ENCODE measurements around the gene FER. TPM values are rescaled to one million over a fixed set of nuclear protein-coding genes. Genes with fewer than 3 reads are reported as not detected.
A peak's percentile ranks its signal among the peaks of the same experiment; 100 is the strongest.

FER gene
- polyA plus RNA-seq, 3 donors = 2.4 to 14.7 (median 6.2) TPM

DNA sequence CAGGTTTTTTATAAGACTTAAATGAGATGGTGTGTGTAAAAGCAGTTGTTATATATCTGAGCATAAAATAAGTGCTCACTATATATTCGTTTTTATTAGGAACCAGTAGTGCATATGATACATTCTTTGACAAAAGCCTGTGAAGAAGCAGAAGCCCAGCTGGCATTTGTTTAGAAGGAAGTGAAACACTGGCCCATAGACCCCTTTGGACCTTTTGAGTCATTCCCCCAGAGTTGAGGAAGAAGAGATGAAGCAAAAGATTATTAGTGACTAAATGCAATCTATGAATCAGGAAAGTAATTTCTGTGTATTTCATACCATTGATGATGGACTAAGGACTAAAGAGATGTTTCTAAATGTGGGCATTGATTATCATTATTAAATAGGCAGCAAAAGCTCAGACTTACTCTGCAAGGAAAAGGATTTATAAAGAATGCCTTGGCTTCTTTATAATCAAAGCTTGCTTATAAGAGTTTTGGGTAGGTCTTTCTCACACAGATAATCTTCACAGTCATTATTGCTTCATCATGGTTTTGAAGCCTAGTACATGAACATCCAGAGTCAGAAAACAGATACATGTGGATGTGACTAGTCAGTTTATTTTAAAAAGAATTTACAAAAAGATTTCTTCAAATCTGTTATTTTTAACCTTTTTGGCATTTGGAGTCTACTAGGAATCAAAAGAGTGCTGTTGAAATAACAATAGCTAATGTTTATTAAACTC lies 16.9 kb upstream of the FER start:
- H3K36me3 Mint-ChIP-seq = no peaks in the 10 kb centered on the region
- peaks cover 48% of the 10 kb centered on the region for H3K4me1 Mint-ChIP-seq
- H3K36me3 ChIP-seq (replicated peaks in 1 of 2; ENCODE audit: control insufficient read depth in 1 of 2, insufficient read depth in 2 of 2, low read length in 2 of 2) = no peaks in the 10 kb centered on the region
- peak overlapping the region in 1 of 2 donors; percentile 36 for H3K27ac ChIP-seq (ENCODE audit: low read depth in 1 of 2, low read length in 2 of 2)
- H3K27me3 ChIP-seq (ENCODE audit: control insufficient read depth in 2 of 2, insufficient read depth in 2 of 2, low read length in 2 of 2) = no peaks in the 10 kb centered on the region
- H3K9me3 Mint-ChIP-seq = peaks cover 0 to 1% (median 0%) of the 10 kb centered on the region in 7 donors
- no peaks in the 10 kb centered on the region for H3K79me2 ChIP-seq (ENCODE audit: insufficient read depth, low read length)
- no peak overlapping the region for H3K4me3 Mint-ChIP-seq
- intact Hi-C loops (cut with micrococcal nuclease) = loop anchor here in 1 of 2 donors (10.0 kb wide), 1 partner anchor 724 kb away; no protein-coding TSS in a partner anchor
- H2AFZ ChIP-seq (ENCODE audit: insufficient read depth, low read depth, low read length, poor library complexity, severe bottlenecking) = no peak overlapping the region
- no peaks in the 10 kb centered on the region for H3K27me3 Mint-ChIP-seq (ENCODE audit: low read depth in 3 of 3)
- peak; percentile 69 to 86 (median 75) for DNase-seq
- no peak overlapping the region for H3K9ac ChIP-seq (ENCODE audit: insufficient read depth, low read length, poor library complexity, severe bottlenecking)
- WGBS (ENCODE audit: insufficient coverage) = no CpG with 5 or more reads among the region's 1 CpG
- no peak overlapping the region for H3K4me2 ChIP-seq (replicated peaks; ENCODE audit: extremely low read depth, low read length, poor library complexity, severe bottlenecking)
- TF ChIP-seq, protein P1, sequence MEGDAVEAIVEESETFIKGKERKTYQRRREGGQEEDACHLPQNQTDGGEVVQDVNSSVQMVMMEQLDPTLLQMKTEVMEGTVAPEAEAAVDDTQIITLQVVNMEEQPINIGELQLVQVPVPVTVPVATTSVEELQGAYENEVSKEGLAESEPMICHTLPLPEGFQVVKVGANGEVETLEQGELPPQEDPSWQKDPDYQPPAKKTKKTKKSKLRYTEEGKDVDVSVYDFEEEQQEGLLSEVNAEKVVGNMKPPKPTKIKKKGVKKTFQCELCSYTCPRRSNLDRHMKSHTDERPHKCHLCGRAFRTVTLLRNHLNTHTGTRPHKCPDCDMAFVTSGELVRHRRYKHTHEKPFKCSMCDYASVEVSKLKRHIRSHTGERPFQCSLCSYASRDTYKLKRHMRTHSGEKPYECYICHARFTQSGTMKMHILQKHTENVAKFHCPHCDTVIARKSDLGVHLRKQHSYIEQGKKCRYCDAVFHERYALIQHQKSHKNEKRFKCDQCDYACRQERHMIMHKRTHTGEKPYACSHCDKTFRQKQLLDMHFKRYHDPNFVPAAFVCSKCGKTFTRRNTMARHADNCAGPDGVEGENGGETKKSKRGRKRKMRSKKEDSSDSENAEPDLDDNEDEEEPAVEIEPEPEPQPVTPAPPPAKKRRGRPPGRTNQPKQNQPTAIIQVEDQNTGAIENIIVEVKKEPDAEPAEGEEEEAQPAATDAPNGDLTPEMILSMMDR (IDR thresholded peaks at IDR 0.05) = no peak
- H3K4me3 ChIP-seq (replicated peaks in 1 of 3; ENCODE audit: low read depth in 2 of 3, low read length in 3 of 3) = no peak overlapping the region
- peaks cover 33 to 51% of the 10 kb centered on the region in 2 donors for H3K4me1 ChIP-seq (ENCODE audit: control insufficient read depth in 1 of 2, insufficient read depth in 2 of 2, low read length in 2 of 2)
- no peaks in the 10 kb centered on the region for H3K9me3 ChIP-seq (replicated peaks in 1 of 2; ENCODE audit: control insufficient read depth in 1 of 2, insufficient read depth in 1 of 2, low read length in 2 of 2)
- no peaks in the 10 kb centered on the region for H4K20me1 ChIP-seq (ENCODE audit: insufficient read depth, low read length)
- peak overlapping the region in 6 of 7 donors; percentile 38 to 68 (median 44) for H3K27ac Mint-ChIP-seq

DNA sequence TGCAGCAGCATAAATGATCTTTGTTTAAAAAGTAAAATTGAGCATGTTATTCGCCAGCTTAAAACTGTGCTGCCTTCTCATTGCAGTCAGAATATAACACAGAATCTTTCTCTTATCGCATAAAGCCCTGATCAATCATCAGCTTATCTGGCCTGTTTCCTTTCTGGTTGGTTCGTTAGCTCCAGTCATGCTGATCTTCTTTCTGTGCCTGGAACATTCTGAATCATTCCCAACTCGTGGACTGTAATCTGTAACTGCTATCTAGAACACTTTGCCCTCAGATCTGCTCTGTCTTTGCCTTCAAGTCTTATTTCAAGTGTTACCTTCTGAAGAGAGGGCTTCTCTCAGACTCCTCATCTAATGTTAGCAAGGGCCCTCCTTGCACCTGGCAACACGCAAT lies 11.9 kb upstream of the FER start:
- Histone ChIP-seq H3K4me3 (replicated peaks in 1 of 3; ENCODE audit: low read depth in 2 of 3, low read length in 3 of 3) (no peak overlapping the region), H3K9ac (ENCODE audit: insufficient read depth, low read length, poor library complexity, severe bottlenecking) (no peak overlapping the region), H3K4me1 (ENCODE audit: control insufficient read depth in 1 of 2, insufficient read depth in 2 of 2, low read length in 2 of 2) (peaks cover 3 to 11% of the 10 kb centered on the region in 2 donors), H3K36me3 (replicated peaks in 1 of 2; ENCODE audit: control insufficient read depth in 1 of 2, insufficient read depth in 2 of 2, low read length in 2 of 2) (no peaks in the 10 kb centered on the region), H2AFZ (ENCODE audit: insufficient read depth, low read depth, low read length, poor library complexity, severe bottlenecking) (no peak overlapping the region), H3K27me3 (ENCODE audit: control insufficient read depth in 2 of 2, insufficient read depth in 2 of 2, low read length in 2 of 2) (no peaks in the 10 kb centered on the region), H3K79me2 (ENCODE audit: insufficient read depth, low read length) (no peaks in the 10 kb centered on the region), H3K9me3 (replicated peaks in 1 of 2; ENCODE audit: control insufficient read depth in 1 of 2, insufficient read depth in 1 of 2, low read length in 2 of 2) (no peaks in the 10 kb centered on the region), H4K20me1 (ENCODE audit: insufficient read depth, low read length) (no peaks in the 10 kb centered on the region), H3K4me2 (replicated peaks; ENCODE audit: extremely low read depth, low read length, poor library complexity, severe bottlenecking) (no peak overlapping the region), H3K27ac (ENCODE audit: low read depth in 1 of 2, low read length in 2 of 2) (no peak overlapping the region)
- TF ChIP-seq, protein P1 (IDR thresholded peaks at IDR 0.05) = no peak
- 60% methylated on average over 3 of the region's 5 CpGs for WGBS (ENCODE audit: insufficient coverage)
- no peak for DNase-seq
- Mint-ChIP-seq H3K4me3 (no peak overlapping the region), H3K36me3 (no peaks in the 10 kb centered on the region), H3K27ac (no peak overlapping the region), H3K27me3 (ENCODE audit: low read depth in 3 of 3) (peaks cover 0 to 2% (median 0%) of the 10 kb centered on the region in 3 donors), H3K4me1 (peaks cover 9% of the 10 kb centered on the region), H3K9me3 (no peaks in the 10 kb centered on the region)
- intact Hi-C loops (cut with micrococcal nuclease) = loop anchor here in 1 of 2 donors (10.0 kb wide), 1 partner anchor 719 kb away; no protein-coding TSS in a partner anchor

All from CD14-positive monocyte (primary cell).